CD4-positive, alpha-beta T cell treated with Interleukin-4 for 4 hours (primary cell): Measurements from ENCODE around the gene EBF4.

Source experiments
- DNase-seq: peaks from one replicate; pipeline ENCODE4 v3.0.0-alpha.2; 2020

Gene EBF4

DNA sequence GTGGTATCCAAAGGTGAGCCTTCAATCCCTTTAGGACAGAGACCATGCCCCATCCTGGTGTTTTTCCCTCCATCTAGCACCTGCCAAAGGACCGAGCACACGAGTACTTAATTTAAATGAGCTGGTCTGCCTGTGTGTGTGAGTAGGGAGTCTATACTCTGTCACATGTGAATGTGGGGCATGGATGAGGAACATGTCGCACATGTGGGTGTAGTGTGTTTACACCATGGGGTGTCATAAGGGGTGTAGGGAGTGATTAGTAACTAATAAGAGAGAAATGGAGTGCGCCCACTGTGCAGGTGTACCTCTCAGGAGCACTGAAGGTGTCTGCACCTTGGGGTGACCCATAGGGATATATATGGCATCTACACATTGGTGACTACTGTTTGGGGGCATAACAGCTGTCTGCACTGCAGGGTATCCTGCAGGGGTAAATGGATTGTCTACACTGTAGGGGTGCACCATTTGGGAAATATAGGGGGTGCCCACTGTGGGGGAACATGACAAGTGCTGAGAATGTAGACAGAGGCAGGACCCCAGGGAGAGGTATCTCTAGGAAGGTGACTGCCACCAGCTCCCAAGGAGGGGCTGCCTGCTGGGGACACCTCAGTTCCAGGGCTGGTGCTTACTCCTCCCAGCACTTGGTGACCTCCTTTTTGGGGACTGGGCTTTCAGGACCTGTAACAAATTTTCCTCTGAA, 53.5 kb downstream of the EBF4 start:
- no peak for DNase-seq

DNA sequence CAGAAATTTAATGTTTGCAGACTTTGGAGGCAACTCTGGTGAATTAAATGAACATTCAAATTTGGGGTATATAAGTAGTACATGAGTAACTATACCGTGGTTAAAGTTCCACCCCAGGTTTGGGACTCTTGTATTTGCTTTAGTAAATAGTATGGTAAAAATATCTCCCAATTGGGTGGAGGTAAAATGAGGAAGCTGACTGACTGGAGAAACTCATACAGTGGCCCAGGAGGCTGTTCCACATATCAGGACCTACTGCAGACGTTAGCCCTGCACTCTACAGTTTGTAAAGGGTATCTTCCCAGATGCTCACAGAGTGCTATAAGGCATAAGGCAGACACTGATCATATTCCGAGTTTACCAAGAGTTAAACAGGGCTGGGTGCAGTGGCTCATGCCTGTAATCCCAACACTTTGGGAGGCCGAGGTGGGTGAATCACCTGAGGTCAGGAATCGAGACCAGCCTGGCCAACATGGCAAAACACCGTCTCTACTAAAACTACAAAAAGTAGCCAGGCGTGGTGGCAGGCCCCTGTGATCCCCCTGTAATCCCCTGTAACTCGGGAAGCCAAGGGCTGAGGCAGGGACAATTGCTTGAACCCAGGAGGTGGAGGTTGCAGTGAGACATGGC, 54.2 kb downstream of the EBF4 start:
- DNase-seq = no peak

DNA sequence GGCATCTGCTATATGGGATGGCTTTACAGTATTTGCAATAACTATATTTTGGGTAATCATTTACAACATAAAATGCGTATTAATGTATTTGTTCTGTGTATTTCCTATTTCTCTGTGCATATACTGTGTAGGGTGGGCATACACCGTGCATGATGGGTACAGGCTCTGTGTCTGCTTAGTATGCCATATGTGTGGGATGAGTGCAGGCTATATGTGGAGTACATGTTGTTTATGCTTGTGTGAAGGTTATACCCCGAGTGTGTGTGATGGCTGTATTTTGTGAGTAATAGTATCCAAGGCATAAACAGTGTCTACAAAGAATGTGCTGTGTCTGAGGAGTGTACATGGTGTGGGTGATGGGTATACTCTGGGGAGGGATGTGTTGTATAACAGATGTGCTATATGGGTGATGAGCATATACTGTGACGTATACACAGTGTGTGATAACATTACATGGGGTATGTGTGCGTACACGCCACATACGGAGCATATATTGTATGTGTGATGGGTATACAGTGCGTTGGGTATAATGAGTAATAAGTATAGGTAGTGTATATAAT, 55.2 kb downstream of the EBF4 start:
- no peak for DNase-seq

DNA sequence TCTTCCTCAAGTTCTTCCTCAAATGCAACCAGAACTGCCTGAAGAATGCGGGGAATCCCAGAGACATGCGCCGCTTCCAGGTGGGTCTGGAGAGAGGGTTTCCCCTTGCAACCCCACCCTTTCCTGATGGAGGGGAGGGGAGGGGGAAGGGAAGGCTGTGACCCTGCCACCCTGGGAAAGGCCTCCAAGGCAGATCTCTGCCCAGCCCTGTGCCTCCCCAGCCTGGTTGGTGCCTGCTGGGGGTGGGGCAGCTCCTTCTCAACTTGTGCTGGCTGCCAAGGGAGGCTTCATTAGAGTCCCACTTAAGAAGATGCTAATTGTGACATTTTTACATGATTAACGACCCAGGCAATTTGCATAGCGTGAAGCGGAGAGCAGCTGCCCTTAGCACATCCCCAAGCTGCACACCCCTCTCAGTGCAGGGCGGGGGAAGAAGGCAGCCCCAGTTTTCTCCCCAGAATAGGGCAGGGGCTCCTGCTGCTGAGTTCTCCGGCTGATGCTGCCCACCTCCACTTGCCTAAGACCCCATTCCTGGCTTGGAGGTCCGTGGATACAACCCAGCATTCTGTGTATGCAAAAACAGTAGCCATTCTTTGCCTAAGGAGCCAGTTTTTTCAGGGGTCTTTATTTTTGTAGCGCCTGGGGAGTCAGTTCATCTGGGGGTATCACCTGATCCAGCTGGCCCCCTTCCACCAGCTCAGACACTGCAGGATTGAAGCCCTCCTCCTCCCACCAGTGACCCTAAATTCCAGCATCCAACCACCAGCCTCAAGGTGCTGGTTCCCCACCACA, 56.2 kb downstream of the EBF4 start:
- no peak for DNase-seq

GRCh38 chr20:2749343-2749950, 56.9 kb downstream of the EBF4 start:
- DNase-seq = no peak

GRCh38 chr20:2749951-2750490, 57.4 kb downstream of the EBF4 start:
- no peak for DNase-seq

DNA sequence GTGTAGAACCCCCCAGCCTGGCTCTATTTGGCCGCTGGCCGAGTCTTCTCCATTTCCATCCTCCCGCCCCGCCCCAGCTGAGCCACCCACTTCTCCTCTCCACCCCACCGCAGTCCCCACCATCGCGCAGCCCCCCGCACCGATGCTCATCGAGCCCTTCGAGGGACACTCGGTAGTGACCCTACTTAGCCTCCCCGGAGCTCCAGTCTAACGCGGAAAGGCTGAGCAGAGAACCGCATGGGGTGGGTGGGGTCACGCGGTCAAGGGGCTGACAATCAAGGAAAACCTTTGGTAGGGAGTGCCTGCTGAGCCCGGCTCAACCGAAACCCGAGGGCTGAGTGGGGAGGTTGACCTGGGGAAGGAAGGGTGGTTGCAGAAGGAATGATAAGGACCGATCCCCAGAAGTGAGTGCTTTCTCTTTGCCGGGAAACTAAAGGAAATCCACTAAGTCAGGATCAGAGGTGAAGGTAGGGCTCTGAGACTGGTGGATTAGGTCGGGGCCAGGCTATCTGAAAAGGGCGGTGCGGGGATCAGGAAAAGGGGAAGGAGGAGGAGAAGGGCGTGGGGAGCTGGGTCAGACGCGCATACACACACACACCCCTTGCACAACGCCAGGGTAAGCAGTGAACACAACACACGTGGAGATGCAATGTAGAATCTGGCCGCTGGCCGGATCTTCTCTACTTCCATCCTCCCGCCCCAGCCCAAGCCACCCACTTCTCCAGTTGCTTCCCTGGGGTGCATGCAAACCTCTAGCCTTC, 58.1 kb downstream of the EBF4 start:
- DNase-seq = peak; percentile 11

DNA sequence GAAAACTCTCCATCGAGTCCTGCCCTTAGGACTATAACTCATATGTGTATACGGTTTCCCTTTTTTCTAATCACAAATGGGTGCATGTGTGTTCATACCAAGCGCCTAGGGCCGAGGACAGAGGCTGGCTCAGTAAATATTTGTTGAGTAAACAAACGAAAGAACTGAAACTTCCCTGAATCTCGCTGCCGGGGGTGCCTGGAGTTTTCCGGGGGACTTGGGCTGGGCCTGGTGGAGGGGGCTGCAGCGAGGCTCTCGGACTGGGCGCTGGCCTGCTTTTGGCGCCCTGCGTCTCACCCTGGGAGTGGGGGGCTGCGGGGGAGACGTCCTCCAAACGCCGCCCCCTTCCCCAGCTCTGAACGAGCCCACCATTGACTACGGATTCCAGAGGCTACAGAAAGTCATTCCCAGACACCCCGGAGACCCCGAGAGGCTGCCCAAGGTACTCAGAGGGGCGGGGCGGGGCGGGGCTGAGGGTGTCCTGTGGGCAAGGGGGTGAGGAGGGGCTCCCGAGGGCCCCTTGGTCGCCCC, 58.8 kb downstream of the EBF4 start:
- no peak for DNase-seq

DNA sequence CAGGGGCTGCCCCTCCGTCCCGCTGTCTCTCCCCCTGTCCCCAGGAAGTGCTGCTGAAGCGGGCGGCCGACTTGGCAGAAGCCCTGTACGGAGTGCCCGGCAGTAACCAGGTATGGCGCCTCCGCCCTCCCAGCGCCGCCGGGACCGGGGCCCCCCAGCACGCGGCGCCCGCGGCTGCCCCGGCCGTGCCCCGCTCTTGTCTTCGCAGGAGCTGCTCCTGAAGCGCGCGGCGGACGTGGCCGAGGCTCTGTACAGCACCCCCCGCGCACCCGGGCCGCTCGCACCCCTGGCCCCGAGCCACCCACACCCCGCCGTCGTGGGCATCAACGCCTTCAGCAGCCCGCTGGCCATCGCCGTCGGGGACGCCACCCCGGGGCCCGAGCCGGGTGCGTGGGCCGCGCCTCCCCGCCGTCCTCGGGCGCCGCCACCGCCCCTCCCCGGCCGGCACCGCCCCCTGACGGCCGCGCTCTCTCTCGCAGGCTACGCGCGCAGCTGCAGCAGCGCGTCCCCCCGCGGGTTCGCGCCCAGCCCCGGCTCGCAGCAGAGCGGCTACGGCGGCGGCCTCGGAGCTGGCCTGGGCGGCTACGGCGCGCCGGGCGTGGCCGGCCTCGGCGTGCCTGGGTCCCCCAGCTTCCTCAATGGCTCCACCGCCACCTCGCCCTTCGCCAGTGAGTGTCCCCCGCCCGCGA, 59.4 kb downstream of the EBF4 start:
- DNase-seq = peak; percentile 30

DNA sequence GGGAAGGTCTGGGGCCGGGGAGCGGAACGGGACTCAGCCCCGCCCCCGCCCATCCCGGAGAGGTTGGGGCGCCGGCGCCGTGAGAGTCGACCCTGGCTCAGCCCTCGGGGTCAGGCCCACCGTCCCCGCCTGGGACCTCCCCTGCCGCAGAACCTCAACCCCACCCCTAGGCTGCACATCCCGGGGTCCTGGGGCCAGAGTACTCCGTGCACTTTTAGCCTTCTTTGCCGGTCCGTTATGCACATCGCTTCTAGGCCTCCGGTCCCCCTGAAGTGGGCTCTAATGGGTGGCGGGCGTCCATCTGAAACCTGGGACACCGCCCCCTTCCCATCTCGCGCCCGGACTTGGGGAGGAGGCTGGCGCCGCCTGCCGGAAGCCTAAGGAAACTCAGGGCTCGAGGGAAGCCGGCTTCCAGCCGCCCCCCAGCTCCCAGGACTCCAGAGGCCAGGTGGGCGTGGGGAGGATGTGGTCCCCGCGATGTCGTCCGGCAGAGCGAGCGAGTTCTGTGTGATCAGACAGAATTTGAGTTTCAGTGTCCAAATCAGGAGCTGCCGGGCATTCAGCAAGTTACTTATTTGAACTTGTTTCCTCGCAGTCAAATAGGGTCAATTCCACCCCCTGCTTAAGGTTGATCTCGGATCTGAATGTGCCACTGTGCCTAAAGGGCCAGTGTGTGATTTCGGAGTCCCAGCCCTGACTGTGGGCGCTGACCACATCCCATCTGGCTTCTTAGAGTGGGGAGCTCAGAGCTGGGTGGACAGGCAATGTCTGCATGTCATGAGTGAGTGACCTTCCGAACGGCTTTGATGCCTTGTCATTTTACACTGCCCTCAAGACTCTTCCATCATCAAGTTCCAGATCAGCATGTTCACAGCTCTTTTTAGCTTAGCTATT, 60.2 kb downstream of the EBF4 start:
- peak; percentile 18 for DNase-seq

- DNase-seq = no peak
These were observed 61.0 kb downstream of the EBF4 start for GRCh38 chr20:2753461-2754040.

DNA sequence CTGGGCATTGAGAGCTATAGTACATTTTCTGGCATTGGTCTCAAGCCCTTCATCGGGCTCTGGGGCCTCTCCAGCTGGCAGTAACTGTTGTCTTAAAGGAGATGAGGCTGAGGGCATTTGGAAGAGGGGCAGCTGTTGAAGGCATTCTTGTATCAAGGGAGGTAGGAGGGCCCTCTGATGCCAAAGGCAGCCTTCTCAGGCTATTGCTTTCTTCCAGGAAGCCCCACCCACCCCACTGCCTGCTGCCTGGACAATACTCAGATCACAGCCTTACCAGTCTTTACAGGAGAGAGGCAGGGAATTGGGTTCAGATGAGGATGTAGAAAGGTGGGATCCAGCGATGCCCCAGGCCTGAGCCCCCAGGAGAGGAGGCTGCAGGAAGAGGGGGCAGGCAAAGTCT, 61.8 kb downstream of the EBF4 start:
- no peak for DNase-seq

GRCh38 chr20:2755451-2756055, 63.0 kb downstream of the EBF4 start:
- DNase-seq = no peak

- DNase-seq = no peak
These were observed 63.6 kb downstream of the EBF4 start for GRCh38 chr20:2756056-2756611.

DNA sequence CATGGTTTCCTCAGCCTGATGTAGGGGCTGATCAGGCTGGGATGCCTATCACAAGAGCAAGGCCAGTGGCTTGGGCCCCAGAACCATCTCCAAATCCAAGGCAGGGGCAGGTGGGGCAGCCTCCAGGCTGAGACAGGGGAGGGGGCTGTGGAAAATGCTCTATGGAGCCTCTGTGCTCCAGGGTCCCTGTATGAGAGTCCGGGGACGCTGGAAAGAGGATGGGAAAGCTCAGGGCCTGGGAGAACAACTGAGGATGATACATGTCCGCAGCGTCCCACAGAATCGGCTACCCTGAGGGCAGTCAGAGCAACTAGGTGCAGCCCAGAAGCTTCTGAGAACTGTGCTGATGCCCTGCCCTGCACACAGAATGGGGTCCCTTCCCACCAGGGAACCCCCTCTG, 64.4 kb downstream of the EBF4 start:
- DNase-seq = no peak

DNA sequence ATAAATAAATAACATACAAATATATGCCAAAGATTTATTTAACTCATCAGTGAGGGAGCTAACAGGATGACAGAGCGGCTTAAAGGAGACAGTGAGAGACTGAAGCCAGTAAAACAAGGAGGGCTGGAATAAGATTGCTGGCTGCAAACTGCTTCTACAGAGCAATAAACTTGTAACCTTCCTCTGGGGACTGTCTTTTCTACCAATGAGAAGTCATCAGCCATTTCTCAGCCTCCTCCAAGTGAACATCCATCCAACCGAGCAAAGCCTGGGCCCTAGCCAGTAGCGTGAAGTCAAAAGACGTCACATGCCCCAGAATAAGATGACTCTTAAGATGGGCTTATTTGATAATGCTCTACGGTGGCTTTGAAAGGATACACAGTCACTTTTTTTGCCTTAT, 65.4 kb downstream of the EBF4 start:
- DNase-seq = no peak

DNA sequence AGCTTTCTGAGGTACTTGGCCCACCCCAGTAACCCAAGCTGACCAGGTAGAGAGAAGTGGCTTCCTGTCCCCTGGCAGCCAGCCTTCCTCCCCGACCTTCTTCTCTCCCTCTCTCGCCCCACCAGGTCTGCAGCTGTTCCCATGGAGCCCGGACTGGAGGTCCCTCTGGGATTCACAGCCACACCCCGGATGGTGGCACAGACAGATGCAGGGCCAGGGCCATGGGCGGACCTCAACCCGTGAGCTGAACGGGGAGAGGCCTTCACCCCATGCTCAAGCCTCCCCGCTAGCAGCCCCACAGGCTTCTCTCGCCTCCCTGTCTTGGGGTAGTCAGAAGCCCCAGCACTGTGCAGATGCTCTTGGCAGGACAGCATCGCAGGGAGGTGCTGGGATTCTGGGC, 66.6 kb downstream of the EBF4 start:
- no peak for DNase-seq

GRCh38 chr20:2759603-2760296, 67.2 kb downstream of the EBF4 start:
- no peak for DNase-seq
